Jurkat, Clone E6-1 (cell line): ENCODE results near the gene SDCCAG8. TPM values are rescaled to one million over a fixed set of nuclear protein-coding genes. Genes with fewer than 3 reads are reported as not detected.
"Not testable (repeated sequence)": the region's sequence is repeated elsewhere in the genome, so short reads cannot be mapped to it uniquely, and the experiment has no call there.

ENCODE experiments used
- DNase-seq: peaks from one replicate; pipeline ENCODE4 v3.0.0-alpha.2; 2011; ENCODE audit warnings: low read depth, low spot score
- H3K4me3 ChIP-seq: 2 replicates; pipeline ENCODE4 v1.5.1; 2011; ENCODE audit warnings: mild to moderate bottlenecking, low read length, control low read depth, moderate library complexity
- polyA plus RNA-seq: library from polyadenylated mRNA; unstranded; fragments of >200 nt; gene quantifications from one replicate; pipeline ENCODE4 v1.2.1, GENCODE V29; 2012; ENCODE audit warnings: missing spikeins; ENCODE audit not compliant: insufficient read length, insufficient read depth

SDCCAG8 gene
- polyA plus RNA-seq: 27.6 TPM

- peak; percentile 99 for DNase-seq
These were observed at the start of gene SDCCAG8 for GRCh38 chr1:243255791-243256512. Gene SDCCAG8 (plus strand): TSS chr1:243256041. CDS start chr1:243256174, 133 bp downstream.

DNA sequence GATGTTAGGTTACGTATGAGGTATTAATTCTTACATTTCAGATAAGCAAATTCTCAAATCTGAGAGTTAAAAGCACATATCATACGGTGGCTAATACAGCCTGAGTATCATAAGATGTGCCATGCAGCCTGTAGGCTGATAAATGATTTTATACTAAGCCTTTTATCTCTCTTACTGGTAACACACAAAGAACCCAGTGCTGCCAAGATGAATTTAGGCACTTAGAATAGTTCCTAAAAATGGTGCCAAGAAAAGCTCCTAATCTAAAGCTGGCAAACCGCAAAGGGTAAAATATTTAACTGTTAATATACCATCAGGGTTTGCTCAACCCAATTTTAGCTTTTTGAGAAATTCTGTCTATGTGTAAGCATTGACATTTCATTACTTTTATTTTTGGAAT is 43.9 kb upstream of the SDCCAG8 start:
- not testable (repeated sequence) for DNase-seq

More at GRCh38 chr1:243255791-243256512, at the start of gene SDCCAG8:
- H3K4me3 ChIP-seq: peak within 1 kb of the TSS; percentile 63

DNA sequence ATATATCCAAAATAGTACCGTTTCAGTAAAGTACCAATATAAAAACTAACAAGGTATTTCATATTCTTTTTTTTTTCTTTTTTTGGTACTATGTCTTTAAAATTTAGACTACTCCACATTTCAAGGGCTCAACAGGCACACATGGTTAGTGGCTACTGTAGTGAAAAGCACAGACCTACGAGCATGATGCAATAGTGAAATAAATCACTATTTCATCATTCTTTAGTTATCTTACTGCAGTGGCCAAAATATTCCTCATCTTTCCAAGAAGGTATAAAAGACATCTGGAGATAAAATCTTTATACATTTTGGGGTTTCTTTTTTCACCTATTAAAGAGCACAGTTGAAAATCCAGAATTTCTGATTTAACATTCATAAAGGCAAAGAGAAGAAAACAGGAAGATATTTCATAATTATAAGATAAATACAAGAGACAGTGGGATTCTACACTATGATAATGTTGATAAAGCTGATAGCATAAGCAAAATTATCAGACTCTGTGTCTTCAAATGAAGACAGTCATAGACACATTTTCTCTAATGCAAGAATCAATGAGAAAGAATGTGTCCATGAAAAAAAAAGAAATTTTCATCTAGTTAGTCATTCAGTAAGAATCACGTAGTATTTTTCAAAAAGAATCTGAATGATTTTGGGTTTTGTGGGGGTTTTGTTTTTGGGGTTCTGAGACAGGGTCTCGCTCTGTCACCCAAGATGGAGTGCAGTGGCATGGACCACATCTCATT is 42.6 kb upstream of the SDCCAG8 start:
- H3K4me3 ChIP-seq: no peak overlapping the region
- no peak for DNase-seq

More for the DNA sequence above, 43.9 kb upstream of the SDCCAG8 start:
- not testable (repeated sequence) for H3K4me3 ChIP-seq

GRCh38 chr1:243215276-243215875 is 40.5 kb upstream of the SDCCAG8 start:
- not testable (repeated sequence) for H3K4me3 ChIP-seq, DNase-seq

DNA sequence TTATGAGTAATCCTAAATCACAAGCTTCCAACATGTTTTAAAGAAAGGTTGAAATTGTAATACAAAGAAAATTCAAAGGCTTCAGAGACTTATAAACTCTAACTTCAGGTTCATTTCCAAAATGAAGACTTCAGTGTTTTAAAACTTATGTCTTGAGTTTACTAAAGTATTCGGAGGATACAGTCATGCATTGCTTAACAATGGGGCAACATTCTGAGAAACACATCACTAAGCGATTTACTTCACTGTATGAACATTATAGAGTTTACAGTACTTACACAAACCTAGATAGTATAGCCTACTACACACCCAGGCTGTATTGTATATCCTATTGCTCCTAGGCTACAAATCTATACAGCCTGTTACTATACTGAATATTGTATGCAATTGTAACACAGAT is 39.1 kb upstream of the SDCCAG8 start:
- no peak for DNase-seq

DNA sequence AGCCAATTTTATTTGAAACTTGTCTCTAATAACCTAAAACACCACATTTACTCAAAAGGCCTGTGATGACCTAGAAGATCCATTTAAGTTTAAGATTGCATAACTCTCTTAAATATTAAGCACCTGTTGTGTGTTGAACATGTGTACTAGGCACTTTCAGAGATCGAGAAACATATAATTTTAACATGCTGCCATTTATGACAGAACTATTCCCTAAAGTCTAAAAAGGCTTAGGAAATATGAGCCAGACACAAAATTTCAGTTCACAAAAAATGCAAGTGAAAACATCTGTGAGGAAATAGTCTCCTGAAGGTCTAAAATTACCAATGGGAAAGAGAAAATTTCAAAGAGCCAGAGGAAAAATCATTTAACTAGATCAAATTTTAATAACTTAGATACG is 38.5 kb upstream of the SDCCAG8 start:
- DNase-seq: no peak

More for the DNA sequence above, 39.1 kb upstream of the SDCCAG8 start:
- H3K4me3 ChIP-seq: no peak overlapping the region

DNA sequence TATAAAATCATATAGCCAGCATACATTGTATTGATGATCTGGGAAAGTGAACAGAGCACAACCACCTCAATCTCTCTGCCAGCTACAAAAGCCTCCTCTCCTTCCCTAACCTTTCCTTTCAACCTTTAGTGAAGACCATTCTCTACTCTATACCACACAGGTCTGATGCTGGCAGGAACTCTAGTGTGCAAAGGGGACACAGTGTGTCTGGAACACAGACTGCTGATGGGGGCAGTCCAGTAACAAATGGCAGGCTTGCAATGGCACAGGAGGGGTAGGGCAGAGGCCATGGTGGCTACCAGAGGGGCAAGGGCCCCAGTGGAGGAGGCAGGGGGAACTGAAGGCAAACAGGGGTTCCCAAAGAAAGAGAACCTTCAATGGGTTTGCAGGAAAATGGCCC is 37.8 kb upstream of the SDCCAG8 start:
- no peak overlapping the region for H3K4me3 ChIP-seq
- DNase-seq: no peak

More for the DNA sequence above, 38.5 kb upstream of the SDCCAG8 start:
- no peak overlapping the region for H3K4me3 ChIP-seq

- no peak for DNase-seq
These were observed 28.2 kb upstream of the SDCCAG8 start for GRCh38 chr1:243227622-243228021.

GRCh38 chr1:243229526-243229925 is 26.3 kb upstream of the SDCCAG8 start:
- no peak for DNase-seq

More at GRCh38 chr1:243227622-243228021, 28.2 kb upstream of the SDCCAG8 start:
- no peak overlapping the region for H3K4me3 ChIP-seq

DNA sequence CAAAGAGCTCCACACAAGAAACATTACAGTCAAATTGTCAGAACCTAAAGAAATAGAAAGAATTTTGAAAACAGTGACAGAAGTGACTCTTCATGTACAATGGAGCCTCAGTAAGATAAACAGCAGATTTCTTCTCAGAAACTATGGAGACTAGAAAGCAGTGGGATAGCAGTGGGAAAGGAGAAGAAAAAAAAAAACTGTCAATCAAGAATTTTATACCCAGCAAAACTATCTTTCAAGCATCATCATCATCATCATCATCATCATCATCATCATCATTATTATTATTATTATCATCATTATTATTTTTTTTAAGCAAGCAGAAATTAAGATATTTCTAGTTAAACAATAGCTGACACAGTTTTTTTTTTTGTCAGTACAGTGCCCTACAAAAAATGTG is 24.9 kb upstream of the SDCCAG8 start:
- no peak for DNase-seq
- no peak overlapping the region for H3K4me3 ChIP-seq

More at GRCh38 chr1:243229526-243229925, 26.3 kb upstream of the SDCCAG8 start:
- H3K4me3 ChIP-seq: no peak overlapping the region

DNA sequence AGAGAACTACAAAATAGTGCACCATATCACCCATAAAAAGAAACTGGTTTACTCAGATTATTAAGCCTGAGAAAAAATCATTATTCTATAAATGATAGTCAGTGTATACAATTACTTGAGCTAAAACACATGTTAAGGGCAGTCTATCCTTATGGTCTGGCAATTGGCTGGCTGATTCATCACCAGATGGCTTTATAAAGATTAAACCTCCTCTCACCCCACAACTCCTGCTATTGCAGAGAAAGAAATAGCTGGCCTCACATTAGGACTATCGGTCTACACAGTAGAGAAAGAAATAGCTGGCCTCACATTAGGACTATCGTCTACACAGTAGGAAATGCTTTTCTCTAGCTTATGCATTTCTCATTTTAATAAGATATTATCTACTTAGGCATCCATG is 21.9 kb upstream of the SDCCAG8 start:
- DNase-seq: no peak
- H3K4me3 ChIP-seq: no peak overlapping the region

- H3K4me3 ChIP-seq: no peak overlapping the region
- no peak for DNase-seq
These were observed 20.7 kb upstream of the SDCCAG8 start for GRCh38 chr1:243234978-243235647.

GRCh38 chr1:243236604-243237252 is 19.1 kb upstream of the SDCCAG8 start:
- no peak for DNase-seq
- H3K4me3 ChIP-seq: no peak overlapping the region

DNA sequence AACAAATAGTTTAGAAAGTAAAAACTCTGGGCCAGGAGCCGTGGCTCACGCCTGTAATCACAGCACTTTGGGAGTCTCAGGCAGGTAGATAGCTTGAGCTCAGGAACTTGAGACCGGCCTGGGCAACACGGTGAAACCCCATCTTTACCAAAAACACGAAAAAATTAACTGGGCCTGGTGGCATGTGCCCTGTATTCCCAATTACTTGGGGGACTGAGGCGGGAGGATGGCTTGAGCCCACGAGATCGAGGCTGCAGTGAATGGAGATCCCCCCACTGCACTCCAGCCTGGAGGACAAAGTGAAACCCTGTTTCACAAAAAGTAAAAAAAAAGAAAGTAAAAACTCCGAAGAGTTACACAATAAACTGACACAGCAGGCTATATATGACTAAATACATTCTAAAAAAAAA is 11.4 kb upstream of the SDCCAG8 start:
- DNase-seq: no peak
- H3K4me3 ChIP-seq: no peak overlapping the region

DNA sequence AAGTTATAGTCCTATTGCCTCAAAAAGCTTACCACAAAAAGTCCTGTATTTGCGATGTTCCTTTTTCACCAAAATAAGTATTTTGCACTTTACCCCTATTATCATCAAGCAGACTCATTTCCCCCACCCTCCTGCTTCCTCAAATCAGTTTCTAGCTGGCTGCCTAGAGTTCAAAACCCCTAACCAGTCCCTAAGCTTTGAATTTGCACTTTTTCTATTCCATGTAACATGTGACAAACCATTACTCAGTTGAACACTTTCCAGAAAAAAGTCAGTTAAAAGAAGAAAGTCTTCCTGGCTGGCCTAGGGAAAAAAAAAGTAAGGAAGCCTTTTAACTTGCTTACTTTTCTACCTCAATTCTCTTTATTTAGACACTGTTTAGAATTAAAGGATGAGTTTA is 8.9 kb upstream of the SDCCAG8 start:
- no peak for DNase-seq
- no peak overlapping the region for H3K4me3 ChIP-seq

- no peak for DNase-seq
- no peak overlapping the region for H3K4me3 ChIP-seq
These were observed 7.9 kb upstream of the SDCCAG8 start for GRCh38 chr1:243247901-243248300.

DNA sequence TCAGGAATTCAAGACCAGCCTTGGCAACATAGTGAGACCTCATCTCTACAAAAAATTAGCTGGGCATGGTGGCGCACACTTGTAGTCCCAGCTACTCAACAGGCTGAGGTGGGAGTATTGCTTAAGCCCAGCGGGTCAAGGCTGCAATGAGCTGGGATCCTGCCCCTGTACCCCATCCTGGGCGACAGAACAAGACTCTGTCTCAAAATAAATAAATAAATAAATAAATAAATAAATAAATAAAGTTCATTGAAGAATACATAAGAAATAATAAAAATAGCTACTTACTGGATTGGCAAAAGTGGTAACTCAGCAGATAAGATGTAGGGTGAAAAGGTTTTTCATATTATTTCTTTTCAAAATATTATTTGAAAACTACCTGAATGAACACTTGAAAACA is 6.6 kb upstream of the SDCCAG8 start:
- H3K4me3 ChIP-seq: no peak overlapping the region
- DNase-seq: no peak

GRCh38 chr1:243250102-243250501 is 5.7 kb upstream of the SDCCAG8 start:
- no peak overlapping the region for H3K4me3 ChIP-seq
- DNase-seq: no peak

GRCh38 chr1:243251539-243251938 is 4.3 kb upstream of the SDCCAG8 start:
- no peak overlapping the region for H3K4me3 ChIP-seq
- DNase-seq: no peak
